Loucy (cell line): Measurements from ENCODE around the gene MRM1.

Experiments
- H2AFZ ChIP-seq: fragments of 200-600 bp; sonication (generic); 2 replicates; pipeline ENCODE4 v1.6.0; 2016; ENCODE audit warnings: antibody characterized with exemption, mild to moderate bottlenecking, low read length, moderate library complexity
- H3F3A ChIP-seq: fragments of 200-600 bp; 2 replicates; pipeline ENCODE4 v1.6.0; 2016; ENCODE audit warnings: antibody characterized with exemption, low read depth, mild to moderate bottlenecking
- H3K27me3 ChIP-seq: fragments of 200-600 bp; sonication (generic); 2 replicates; pipeline ENCODE4 v1.6.1; 2014; ENCODE audit warnings: low read length, mild to moderate bottlenecking; ENCODE audit not compliant: insufficient read depth, poor library complexity, severe bottlenecking
- H3K36me3 ChIP-seq: fragments of 200-600 bp; sonication (generic); 2 replicates; pipeline ENCODE4 v1.6.1; 2016; ENCODE audit warnings: low read length; ENCODE audit not compliant: insufficient read depth
- H3K4me1 ChIP-seq: fragments of 200-600 bp; sonication (generic); 2 replicates; pipeline ENCODE4 v1.5.1; 2014; ENCODE audit warnings: low read length, mild to moderate bottlenecking; ENCODE audit not compliant: insufficient read depth, poor library complexity, severe bottlenecking
- H3K4me2 ChIP-seq: fragments of 200-600 bp; sonication (generic); 2 replicates; pipeline ENCODE4 v1.6.0; 2014; ENCODE audit warnings: antibody characterized with exemption, low read length, low read depth, mild to moderate bottlenecking; ENCODE audit not compliant: poor library complexity, severe bottlenecking
- H3K4me3 ChIP-seq: fragments of 200-600 bp; sonication (generic); 2 replicates; pipeline ENCODE4 v1.5.1; 2014; ENCODE audit warnings: low read length, mild to moderate bottlenecking, mixed read lengths; ENCODE audit not compliant: poor library complexity, severe bottlenecking
- H3K79me2 ChIP-seq: fragments of 200-600 bp; sonication (generic); 2 replicates; pipeline ENCODE4 v1.6.1; 2014; ENCODE audit warnings: low read length; ENCODE audit not compliant: insufficient read depth
- H3K9ac ChIP-seq: fragments of 200-600 bp; sonication (generic); 2 replicates; pipeline ENCODE4 v1.6.0; 2014; ENCODE audit warnings: mild to moderate bottlenecking, low read depth, low read length, moderate library complexity; ENCODE audit not compliant: poor library complexity, severe bottlenecking
- H3K9me2 ChIP-seq: fragments of 200-600 bp; sonication (generic); replicated peaks from 2 replicates; pipeline ENCODE4 v1.6.1; 2016; ENCODE audit warnings: low read depth, low read length, mixed read lengths
- H3K9me3 ChIP-seq: fragments of 200-600 bp; sonication (generic); 2 replicates; pipeline ENCODE4 v1.6.1; 2014; ENCODE audit warnings: mild to moderate bottlenecking, antibody characterized with exemption, low read length, low read depth; ENCODE audit not compliant: insufficient read depth
- H4K20me1 ChIP-seq: fragments of 200-600 bp; sonication (generic); 2 replicates; pipeline ENCODE4 v1.6.0; 2014; ENCODE audit warnings: antibody characterized with exemption, low read length, mild to moderate bottlenecking; ENCODE audit not compliant: insufficient read depth, poor library complexity, severe bottlenecking
- EZH2phosphoT487 ChIP-seq: fragments of 200-600 bp; IDR thresholded peaks from 2 replicates; pipeline ENCODE4 v1.6.1; 2018; ENCODE audit warnings: antibody characterized with exemption, mild to moderate bottlenecking, moderate library complexity, borderline replicate concordance
- TF ChIP-seq, protein P1 (sequence below): fragments of 200-600 bp; sonication (generic); conservative IDR thresholded peaks from 2 replicates; pipeline ENCODE4 v1.5.1; 2014; ENCODE audit warnings: mild to moderate bottlenecking, antibody characterized with exemption, low read length

The MRM1 gene

DNA sequence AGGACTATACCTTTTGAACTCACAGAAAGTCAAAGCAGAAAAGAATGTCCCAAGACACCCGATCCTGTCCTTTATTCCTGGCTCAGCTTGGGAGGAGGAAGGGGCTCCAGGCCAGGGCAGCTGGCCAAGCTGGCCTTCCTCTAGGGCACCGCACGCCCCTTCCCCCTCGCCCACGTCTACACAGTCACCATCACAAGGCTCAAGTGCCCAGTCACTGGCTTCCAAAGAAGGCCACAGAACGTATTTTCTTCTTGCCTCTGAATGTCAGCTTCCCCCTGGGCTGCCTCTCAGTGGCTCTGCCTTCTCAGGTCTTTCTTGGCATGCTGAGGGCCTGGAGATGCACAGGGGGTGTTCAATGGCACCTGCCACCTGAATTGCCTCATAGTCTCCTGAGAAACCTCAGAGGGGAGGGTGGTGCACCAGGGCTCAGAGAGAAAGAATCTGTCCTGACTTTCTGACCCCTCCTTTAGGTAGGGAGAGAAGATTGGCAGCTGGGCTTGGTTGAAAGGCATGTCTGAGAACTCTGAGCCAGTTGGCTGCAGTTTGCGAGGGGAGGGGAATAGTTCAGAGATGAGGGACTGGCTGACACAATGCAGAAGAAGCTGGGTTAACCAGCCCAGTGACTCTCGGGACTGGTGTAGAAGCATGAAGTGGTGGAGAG is 7.6 kb upstream of the MRM1 start:
- Histone ChIP-seq H3K4me1 (peaks cover 4% of the 10 kb centered on the region), H3F3A (peaks cover 6% of the 10 kb centered on the region), H3K79me2 (no peaks in the 10 kb centered on the region), H3K9me2 (no peaks in the 10 kb centered on the region), H2AFZ (no peak overlapping the region), H3K4me2 (no peak overlapping the region), H3K36me3 (peaks cover 24% of the 10 kb centered on the region; the same call in 1 of the 2 replicates), H3K27me3 (no peaks in the 10 kb centered on the region), H3K9ac (no peak overlapping the region), H3K9me3 (no peaks in the 10 kb centered on the region), H3K4me3 (no peak overlapping the region), H4K20me1 (peaks cover 3% of the 10 kb centered on the region)
- no peak for TF ChIP-seq EZH2phosphoT487
- TF ChIP-seq, protein P1, sequence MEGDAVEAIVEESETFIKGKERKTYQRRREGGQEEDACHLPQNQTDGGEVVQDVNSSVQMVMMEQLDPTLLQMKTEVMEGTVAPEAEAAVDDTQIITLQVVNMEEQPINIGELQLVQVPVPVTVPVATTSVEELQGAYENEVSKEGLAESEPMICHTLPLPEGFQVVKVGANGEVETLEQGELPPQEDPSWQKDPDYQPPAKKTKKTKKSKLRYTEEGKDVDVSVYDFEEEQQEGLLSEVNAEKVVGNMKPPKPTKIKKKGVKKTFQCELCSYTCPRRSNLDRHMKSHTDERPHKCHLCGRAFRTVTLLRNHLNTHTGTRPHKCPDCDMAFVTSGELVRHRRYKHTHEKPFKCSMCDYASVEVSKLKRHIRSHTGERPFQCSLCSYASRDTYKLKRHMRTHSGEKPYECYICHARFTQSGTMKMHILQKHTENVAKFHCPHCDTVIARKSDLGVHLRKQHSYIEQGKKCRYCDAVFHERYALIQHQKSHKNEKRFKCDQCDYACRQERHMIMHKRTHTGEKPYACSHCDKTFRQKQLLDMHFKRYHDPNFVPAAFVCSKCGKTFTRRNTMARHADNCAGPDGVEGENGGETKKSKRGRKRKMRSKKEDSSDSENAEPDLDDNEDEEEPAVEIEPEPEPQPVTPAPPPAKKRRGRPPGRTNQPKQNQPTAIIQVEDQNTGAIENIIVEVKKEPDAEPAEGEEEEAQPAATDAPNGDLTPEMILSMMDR = no peak

DNA sequence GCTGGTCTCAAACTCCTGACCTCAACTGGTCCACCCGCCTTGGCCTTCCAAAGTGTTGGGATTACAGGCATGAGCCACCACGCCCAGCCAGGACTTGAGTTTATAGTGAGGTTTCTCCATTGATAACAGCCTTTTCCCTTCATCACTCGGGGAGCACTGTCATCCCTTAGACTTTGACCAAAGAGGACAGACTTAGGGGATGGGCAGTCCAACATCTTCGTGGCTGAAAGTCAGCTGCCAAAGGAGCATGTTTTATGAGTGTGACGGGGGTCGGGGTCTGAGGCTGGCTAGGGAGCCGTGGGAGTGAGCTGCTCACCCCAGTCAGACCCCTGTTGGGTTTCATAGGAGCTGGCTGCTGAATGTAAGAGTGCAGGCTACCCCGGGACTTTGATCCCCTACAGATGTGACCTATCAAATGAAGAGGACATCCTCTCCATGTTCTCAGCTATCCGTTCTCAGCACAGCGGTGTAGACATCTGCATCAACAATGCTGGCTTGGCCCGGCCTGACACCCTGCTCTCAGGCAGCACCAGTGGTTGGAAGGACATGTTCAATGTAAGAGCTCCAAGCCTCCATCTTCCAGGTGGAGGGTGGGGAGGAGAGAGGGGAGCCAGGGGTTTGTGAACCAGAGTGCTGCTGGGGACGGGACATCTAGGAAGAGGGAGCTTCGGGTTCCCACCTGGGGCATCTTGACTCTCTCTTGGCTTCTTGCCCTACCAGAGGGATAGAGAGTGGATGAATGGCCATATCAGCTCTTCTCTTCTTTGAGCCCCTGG is 6.6 kb upstream of the MRM1 start:
- peaks cover 16% of the 10 kb centered on the region; the same call in 1 of the 2 replicates for H3K36me3 ChIP-seq
- H3K4me1 ChIP-seq = peaks cover 4% of the 10 kb centered on the region
- peaks cover 1% of the 10 kb centered on the region; the same call in 1 of the 2 replicates for H3F3A ChIP-seq
- H3K4me3 ChIP-seq = no peak overlapping the region
- no peaks in the 10 kb centered on the region for H3K27me3 ChIP-seq
- no peak overlapping the region for H3K4me2 ChIP-seq
- H3K9ac ChIP-seq = no peak overlapping the region
- no peaks in the 10 kb centered on the region for H3K9me3 ChIP-seq
- no peak for TF ChIP-seq EZH2phosphoT487
- TF ChIP-seq, protein P1 = no peak
- H3K79me2 ChIP-seq = no peaks in the 10 kb centered on the region
- H3K9me2 ChIP-seq = no peaks in the 10 kb centered on the region
- no peak overlapping the region for H2AFZ ChIP-seq
- H4K20me1 ChIP-seq = peaks cover 3% of the 10 kb centered on the region

DNA sequence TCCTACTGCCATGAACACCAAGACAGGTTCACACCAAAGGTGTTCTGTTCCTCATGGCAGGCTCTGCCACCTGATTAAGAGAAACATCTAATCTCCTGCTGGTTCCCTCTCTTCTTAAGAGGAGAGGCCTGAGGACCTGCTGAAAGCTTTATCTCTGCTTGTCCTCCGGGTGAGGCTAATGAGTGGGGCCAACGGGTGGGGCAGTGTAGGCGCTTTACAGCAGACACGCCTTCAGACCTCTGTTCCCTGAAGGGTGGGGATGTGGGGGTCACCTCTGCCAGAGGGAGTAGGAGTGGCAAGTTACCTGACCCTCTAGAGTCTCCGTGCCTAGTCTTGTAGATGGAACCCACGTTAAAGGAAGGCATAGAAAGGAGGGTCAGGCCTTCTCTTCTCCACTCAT is 4.2 kb upstream of the MRM1 start:
- no peak for TF ChIP-seq EZH2phosphoT487
- TF ChIP-seq, protein P1 = no peak
- Histone ChIP-seq H2AFZ (no peak overlapping the region), H3K4me3 (no peak overlapping the region), H3K79me2 (peaks cover 7% of the 10 kb centered on the region), H3K27me3 (no peaks in the 10 kb centered on the region), H3K36me3 (no peaks in the 10 kb centered on the region), H3K4me1 (peaks cover 15% of the 10 kb centered on the region), H3K9me3 (no peaks in the 10 kb centered on the region), H3K9me2 (no peaks in the 10 kb centered on the region), H3K9ac (no peak overlapping the region), H4K20me1 (peaks cover 3% of the 10 kb centered on the region), H3K4me2 (no peak overlapping the region), H3F3A (no peaks in the 10 kb centered on the region)
